GM23248 (cell line): ENCODE data around the gene SMG1.

ENCODE experiments used
- EZH2 ChIP-seq: fragments of 200-600 bp; sonication (generic); IDR thresholded peaks from 2 replicates; pipeline ENCODE4 v1.6.1; 2018; ENCODE audit warnings: antibody characterized with exemption, mild to moderate bottlenecking; ENCODE audit not compliant: insufficient read depth, poor library complexity, severe bottlenecking
- EZH2phosphoT487 ChIP-seq: fragments of 200-600 bp; sonication (generic); IDR thresholded peaks from 2 replicates; pipeline ENCODE4 v1.6.1; 2018; ENCODE audit warnings: antibody characterized with exemption, moderate library complexity, mild to moderate bottlenecking, low read depth; ENCODE audit not compliant: insufficient read depth

DNA sequence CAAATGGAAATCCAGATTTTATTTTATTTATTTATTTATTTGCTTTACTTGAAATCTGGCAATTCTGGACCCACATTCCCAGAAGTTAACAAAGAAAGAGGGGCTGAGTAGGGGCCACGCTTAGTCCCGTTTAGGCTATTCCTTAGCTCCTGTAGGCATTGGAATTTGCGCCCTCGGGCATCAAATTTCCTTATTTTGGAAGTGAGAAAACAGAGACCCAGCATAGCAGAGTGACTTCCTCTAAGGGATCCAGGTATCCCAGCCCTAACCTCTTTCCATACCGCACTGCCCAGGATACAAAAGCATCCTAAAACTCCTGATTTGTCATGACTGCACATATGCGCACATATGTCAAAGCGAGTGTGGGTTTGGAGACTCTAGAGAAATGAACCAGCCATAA lies 19.0 kb upstream of the SMG1 start:
- TF ChIP-seq EZH2 (no peak), EZH2phosphoT487 (no peak)
